ENCODE data around the gene WSB1. TPM values are rescaled to one million over a fixed set of nuclear protein-coding genes. Genes with fewer than 3 reads are reported as not detected.

The WSB1 gene
- total and polyA plus RNA-seq, 2 experiments from 2014 or later = 101 to 108 TPM

DNA sequence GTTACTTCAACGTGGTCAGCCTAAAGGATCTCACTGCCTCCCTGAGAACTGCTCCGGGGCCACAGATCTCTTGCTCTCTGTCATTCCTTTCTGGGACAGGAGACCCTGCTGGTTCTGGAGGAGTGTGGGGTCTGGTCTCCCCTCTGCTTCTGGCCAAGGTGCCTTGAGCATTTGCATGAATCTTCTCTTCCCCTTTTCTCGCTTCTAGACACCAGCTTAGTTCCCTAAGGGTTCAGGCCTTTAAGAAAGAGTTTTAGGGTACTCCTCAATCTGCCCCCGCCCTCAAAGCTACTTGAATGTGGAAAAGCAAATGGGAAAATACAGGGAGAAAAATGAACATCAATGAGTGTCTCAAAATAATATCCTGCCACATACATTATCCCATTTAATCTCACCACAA lies 48.1 kb downstream of the WSB1 start:
- H3K4me3 ChIP-seq = no peak overlapping the region
- Mint-ChIP-seq H3K9me3 (no peaks in the 10 kb centered on the region), H3K4me1 (peaks cover 70% of the 10 kb centered on the region), H3K4me3 (no peak overlapping the region; the same call in 2 of the 3 replicates), H3K27ac (no peak overlapping the region), H3K36me3 (ENCODE audit: low read depth) (peaks cover 7% of the 10 kb centered on the region; the same call in 1 of the 3 replicates), H3K27me3 (ENCODE audit: insufficient read depth, low read depth, poor library complexity) (peaks cover 9% of the 10 kb centered on the region)
- no peak for DNase-seq (ENCODE audit: low spot score)
- no peak overlapping the region for H3K4me2 ChIP-seq
- H3K27me3 ChIP-seq (ENCODE audit: insufficient read depth) = no peaks in the 10 kb centered on the region
- H3K36me3 ChIP-seq (ENCODE audit: insufficient read depth) = no peaks in the 10 kb centered on the region
- no peaks in the 10 kb centered on the region for H4K20me1 ChIP-seq (replicated peaks; ENCODE audit: insufficient read depth)
- no peak for ATAC-seq
- H3K79me2 ChIP-seq (replicated peaks; ENCODE audit: insufficient read depth) = no peaks in the 10 kb centered on the region
- H3K4me1 ChIP-seq (ENCODE audit: insufficient read depth) = peaks cover 38% of the 10 kb centered on the region
- peaks cover 5% of the 10 kb centered on the region; the same call in 1 of the 2 replicates for H3F3A ChIP-seq (replicated peaks; ENCODE audit: low read depth)
- no peak overlapping the region for H3K27ac ChIP-seq (ENCODE audit: low read depth)
- no peak overlapping the region for H2AFZ ChIP-seq
- peaks cover 6% of the 10 kb centered on the region; the same call in 1 of the 2 replicates for H3K9me2 ChIP-seq (ENCODE audit: insufficient read depth)
- no peak for TF ChIP-seq STAT1 (IDR thresholded peaks at IDR 0.05; ENCODE audit: unreplicated experiment)
- TF ChIP-seq JUNB (IDR thresholded peaks at IDR 0.05; ENCODE audit: unreplicated experiment) = no peak
- no peak for TF ChIP-seq EZH2 (IDR thresholded peaks at IDR 0.05; ENCODE audit: low read depth, unreplicated experiment)
- no peak for TF ChIP-seq CREB1 (CRISPR knock-in tag; IDR thresholded peaks at IDR 0.05; ENCODE audit: low read depth)
- TF ChIP-seq, protein P1, sequence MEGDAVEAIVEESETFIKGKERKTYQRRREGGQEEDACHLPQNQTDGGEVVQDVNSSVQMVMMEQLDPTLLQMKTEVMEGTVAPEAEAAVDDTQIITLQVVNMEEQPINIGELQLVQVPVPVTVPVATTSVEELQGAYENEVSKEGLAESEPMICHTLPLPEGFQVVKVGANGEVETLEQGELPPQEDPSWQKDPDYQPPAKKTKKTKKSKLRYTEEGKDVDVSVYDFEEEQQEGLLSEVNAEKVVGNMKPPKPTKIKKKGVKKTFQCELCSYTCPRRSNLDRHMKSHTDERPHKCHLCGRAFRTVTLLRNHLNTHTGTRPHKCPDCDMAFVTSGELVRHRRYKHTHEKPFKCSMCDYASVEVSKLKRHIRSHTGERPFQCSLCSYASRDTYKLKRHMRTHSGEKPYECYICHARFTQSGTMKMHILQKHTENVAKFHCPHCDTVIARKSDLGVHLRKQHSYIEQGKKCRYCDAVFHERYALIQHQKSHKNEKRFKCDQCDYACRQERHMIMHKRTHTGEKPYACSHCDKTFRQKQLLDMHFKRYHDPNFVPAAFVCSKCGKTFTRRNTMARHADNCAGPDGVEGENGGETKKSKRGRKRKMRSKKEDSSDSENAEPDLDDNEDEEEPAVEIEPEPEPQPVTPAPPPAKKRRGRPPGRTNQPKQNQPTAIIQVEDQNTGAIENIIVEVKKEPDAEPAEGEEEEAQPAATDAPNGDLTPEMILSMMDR (conservative IDR thresholded peaks at IDR 0.05; ENCODE audit: low read depth in 2 of 2) = no peak
- TF ChIP-seq, protein P2, sequence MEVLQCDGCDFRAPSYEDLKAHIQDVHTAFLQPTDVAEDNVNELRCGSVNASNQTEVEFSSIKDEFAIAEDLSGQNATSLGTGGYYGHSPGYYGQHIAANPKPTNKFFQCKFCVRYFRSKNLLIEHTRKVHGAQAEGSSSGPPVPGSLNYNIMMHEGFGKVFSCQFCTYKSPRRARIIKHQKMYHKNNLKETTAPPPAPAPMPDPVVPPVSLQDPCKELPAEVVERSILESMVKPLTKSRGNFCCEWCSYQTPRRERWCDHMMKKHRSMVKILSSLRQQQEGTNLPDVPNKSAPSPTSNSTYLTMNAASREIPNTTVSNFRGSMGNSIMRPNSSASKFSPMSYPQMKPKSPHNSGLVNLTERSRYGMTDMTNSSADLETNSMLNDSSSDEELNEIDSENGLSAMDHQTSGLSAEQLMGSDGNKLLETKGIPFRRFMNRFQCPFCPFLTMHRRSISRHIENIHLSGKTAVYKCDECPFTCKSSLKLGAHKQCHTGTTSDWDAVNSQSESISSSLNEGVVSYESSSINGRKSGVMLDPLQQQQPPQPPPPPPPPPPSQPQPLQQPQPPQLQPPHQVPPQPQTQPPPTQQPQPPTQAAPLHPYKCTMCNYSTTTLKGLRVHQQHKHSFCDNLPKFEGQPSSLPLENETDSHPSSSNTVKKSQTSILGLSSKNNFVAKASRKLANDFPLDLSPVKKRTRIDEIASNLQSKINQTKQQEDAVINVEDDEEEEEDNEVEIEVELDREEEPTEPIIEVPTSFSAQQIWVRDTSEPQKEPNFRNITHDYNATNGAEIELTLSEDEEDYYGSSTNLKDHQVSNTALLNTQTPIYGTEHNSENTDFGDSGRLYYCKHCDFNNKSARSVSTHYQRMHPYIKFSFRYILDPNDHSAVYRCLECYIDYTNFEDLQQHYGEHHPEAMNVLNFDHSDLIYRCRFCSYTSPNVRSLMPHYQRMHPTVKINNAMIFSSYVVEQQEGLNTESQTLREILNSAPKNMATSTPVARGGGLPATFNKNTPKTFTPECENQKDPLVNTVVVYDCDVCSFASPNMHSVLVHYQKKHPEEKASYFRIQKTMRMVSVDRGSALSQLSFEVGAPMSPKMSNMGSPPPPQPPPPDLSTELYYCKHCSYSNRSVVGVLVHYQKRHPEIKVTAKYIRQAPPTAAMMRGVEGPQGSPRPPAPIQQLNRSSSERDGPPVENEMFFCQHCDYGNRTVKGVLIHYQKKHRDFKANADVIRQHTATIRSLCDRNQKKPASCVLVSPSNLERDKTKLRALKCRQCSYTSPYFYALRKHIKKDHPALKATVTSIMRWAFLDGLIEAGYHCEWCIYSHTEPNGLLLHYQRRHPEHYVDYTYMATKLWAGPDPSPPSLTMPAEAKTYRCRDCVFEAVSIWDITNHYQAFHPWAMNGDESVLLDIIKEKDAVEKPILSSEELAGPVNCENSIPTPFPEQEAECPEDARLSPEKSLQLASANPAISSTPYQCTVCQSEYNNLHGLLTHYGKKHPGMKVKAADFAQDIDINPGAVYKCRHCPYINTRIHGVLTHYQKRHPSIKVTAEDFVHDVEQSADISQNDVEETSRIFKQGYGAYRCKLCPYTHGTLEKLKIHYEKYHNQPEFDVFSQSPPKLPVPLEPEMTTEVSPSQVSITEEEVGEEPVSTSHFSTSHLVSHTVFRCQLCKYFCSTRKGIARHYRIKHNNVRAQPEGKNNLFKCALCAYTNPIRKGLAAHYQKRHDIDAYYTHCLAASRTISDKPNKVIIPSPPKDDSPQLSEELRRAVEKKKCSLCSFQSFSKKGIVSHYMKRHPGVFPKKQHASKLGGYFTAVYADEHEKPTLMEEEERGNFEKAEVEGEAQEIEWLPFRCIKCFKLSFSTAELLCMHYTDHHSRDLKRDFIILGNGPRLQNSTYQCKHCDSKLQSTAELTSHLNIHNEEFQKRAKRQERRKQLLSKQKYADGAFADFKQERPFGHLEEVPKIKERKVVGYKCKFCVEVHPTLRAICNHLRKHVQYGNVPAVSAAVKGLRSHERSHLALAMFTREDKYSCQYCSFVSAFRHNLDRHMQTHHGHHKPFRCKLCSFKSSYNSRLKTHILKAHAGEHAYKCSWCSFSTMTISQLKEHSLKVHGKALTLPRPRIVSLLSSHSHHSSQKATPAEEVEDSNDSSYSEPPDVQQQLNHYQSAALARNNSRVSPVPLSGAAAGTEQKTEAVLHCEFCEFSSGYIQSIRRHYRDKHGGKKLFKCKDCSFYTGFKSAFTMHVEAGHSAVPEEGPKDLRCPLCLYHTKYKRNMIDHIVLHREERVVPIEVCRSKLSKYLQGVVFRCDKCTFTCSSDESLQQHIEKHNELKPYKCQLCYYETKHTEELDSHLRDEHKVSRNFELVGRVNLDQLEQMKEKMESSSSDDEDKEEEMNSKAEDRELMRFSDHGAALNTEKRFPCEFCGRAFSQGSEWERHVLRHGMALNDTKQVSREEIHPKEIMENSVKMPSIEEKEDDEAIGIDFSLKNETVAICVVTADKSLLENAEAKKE (CRISPR knock-in tag; IDR thresholded peaks at IDR 0.05) = no peak
- TF ChIP-seq ZNF114 (CRISPR knock-in tag; IDR thresholded peaks at IDR 0.05) = no peak
- no peak for TF ChIP-seq POLR2AphosphoS5 (IDR thresholded peaks at IDR 0.05; ENCODE audit: low read depth)

Measured in GM23338 (cell line).